Lower leg skin (tissue), 4 donors: ENCODE results near the gene RAP1GAP. TPM values are rescaled to one million over a fixed set of nuclear protein-coding genes. Genes with fewer than 3 reads are reported as not detected.

Experiments
- DNase-seq, 2 donors: peaks; one replicate each; pipeline ENCODE4 v3.0.0-alpha.2; 2019; ENCODE audit warnings: low spot score in 2 of 2
- H3K4me3 ChIP-seq: fragments of 200-600 bp; sonication (generic); 2 replicates; pipeline ENCODE4 v1.5.1; 2017; ENCODE audit warnings: mild to moderate bottlenecking, low read depth; ENCODE audit not compliant: poor library complexity, severe bottlenecking
- POLR2A ChIP-seq, 2 donors: fragments of 450-650 bp; IDR thresholded peaks; one replicate each; pipeline ENCODE4 v1.6.1; 2016 to 2017; ENCODE audit warnings: antibody characterized with exemption in 2 of 2, mild to moderate bottlenecking in 1 of 2, moderate library complexity in 1 of 2
- WGBS, 2 donors: methylation state at CpG; one replicate each; pipeline ENCODE4 v1.1.5; 2018; 5-methylcytosine and 5-hydroxymethylcytosine counted together
- intact Hi-C: fragments of 100-400 bp; cut with DNase I; formaldehyde crosslinking; loops from one replicate; pipeline ENCODE4 v1.15.0; 2023; ENCODE audit warnings: low total_unique reads
- total RNA-seq, 4 donors: library from RNA; depleted of rRNA; stranded (reverse); fragments of >200 nt; gene quantifications; one replicate each; pipeline ENCODE4 v1.1.0, GENCODE V29; 2016
- TF ChIP-seq, protein P1 (sequence below), 3 donors: fragments of 450-650 bp; IDR thresholded peaks; one replicate each; pipeline ENCODE4 v1.5.1; 2016; ENCODE audit warnings: antibody characterized with exemption in 3 of 3, mild to moderate bottlenecking in 3 of 3, moderate library complexity in 2 of 3

The RAP1GAP gene
- total RNA-seq, 4 donors from 2014 or later: 1.3 to 4.0 (median 2.6) TPM

DNA sequence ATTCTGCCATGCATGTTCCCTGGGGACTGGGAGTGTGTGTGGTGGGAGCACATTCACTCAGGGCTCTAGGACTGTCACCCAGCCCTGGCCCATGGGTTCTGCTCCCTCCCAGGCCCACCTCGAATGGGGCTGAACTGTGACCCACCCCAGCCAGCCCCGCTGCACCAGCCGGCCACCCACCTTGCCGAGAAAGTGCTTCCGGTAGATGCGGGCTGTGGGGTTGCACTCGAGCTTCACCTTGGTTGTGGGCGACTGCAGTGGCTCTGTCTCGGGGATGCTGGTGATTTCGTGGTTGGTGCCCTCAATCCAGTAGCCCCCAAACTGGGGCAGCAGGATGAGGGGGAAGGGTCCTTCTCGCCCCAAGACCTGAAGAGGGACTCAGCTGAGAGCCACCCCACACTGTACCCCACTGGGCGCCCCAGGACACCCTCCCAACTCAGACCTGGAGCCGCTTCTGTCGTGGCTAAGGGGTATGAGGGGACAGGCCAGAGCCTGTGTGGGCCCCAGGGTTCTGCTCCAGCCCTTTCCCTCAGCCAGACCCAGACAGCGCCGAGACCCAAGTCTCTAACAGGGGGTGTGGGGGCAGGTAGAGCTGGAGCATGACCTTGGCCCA, 51.9 kb downstream of the RAP1GAP start:
- H3K4me3 ChIP-seq: no peak overlapping the region
- intact Hi-C loops: no loop called here
- no peak for TF ChIP-seq POLR2A (IDR thresholded peaks at IDR 0.05)
- TF ChIP-seq, protein P1, sequence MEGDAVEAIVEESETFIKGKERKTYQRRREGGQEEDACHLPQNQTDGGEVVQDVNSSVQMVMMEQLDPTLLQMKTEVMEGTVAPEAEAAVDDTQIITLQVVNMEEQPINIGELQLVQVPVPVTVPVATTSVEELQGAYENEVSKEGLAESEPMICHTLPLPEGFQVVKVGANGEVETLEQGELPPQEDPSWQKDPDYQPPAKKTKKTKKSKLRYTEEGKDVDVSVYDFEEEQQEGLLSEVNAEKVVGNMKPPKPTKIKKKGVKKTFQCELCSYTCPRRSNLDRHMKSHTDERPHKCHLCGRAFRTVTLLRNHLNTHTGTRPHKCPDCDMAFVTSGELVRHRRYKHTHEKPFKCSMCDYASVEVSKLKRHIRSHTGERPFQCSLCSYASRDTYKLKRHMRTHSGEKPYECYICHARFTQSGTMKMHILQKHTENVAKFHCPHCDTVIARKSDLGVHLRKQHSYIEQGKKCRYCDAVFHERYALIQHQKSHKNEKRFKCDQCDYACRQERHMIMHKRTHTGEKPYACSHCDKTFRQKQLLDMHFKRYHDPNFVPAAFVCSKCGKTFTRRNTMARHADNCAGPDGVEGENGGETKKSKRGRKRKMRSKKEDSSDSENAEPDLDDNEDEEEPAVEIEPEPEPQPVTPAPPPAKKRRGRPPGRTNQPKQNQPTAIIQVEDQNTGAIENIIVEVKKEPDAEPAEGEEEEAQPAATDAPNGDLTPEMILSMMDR (IDR thresholded peaks at IDR 0.05): no peak
- DNase-seq: no peak
- WGBS, 2 donors: 93% methylated on average over 13 to 16 of the region's 16 CpGs

DNA sequence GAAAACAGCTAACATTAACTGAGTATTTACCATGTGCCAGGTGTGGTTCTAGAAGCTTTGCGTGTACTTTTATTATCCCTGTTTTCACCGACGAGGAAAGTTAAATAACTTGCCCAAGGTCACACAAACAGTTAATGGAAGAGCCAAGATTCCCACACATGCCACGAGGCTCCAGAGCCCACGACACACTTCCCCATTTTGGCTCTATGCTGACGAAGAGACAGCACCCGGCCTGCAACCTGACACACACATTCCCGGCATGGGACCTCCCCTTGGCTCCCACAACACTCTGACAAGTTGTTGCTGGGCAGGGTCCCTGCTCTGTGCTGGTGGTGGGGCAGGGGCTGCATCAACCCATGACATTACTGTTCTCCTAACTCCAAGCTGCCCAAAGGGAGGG, 52.8 kb downstream of the RAP1GAP start:
- intact Hi-C loops: no loop called here
- no peak overlapping the region for H3K4me3 ChIP-seq
- 39 to 40% methylated on average over 8 of the region's 8 CpGs for WGBS, 2 donors
- no peak for DNase-seq
- TF ChIP-seq, protein P1 (IDR thresholded peaks at IDR 0.05): no peak
- no peak for TF ChIP-seq POLR2A (IDR thresholded peaks at IDR 0.05)

DNA sequence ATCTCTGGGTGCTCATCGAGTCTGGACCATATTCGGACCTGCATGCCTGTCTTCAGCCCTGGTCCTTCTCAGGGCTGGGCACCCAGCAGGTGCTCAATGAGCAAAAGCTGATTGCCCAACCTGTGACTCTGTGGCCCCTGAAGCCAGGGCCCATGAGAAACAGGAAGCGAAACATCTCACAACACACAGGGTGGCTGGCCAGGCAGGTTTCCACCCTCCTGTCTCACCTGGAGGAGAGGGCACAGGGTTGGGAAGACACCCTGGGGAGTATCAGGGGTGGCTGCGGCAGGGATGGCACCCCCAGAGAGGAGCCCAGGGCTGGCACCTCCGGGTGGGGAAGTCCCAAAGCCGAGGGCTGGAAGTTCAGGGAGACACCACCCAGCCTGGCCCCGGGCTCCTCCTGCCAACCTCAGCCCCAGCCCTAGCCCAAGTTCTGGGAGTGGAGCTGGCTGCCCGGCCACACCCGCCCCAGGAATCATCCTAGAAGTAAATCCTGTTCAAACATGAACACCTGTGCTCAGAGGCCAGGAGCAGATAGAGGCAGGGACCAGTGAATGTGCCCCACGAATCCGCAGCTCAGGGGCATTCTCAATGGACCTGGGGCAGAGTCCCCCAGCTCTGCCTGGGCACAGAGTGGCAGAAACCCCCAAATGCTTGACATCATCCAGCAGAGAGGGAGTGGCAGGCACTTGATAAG, 54.6 kb downstream of the RAP1GAP start:
- H3K4me3 ChIP-seq: no peak overlapping the region
- TF ChIP-seq, protein P1 (IDR thresholded peaks at IDR 0.05): no peak
- no peak for TF ChIP-seq POLR2A (IDR thresholded peaks at IDR 0.05)
- intact Hi-C loops: no loop called here
- 42 to 63% methylated on average over 6 to 8 of the region's 11 CpGs for WGBS, 2 donors
- DNase-seq: no peak

- intact Hi-C loops: no loop called here
- WGBS, 2 donors: 81 to 89% methylated on average over 19 of the region's 19 CpGs
Measured at GRCh38 chr1:21613072-21613867, 55.9 kb downstream of the RAP1GAP start.

DNA sequence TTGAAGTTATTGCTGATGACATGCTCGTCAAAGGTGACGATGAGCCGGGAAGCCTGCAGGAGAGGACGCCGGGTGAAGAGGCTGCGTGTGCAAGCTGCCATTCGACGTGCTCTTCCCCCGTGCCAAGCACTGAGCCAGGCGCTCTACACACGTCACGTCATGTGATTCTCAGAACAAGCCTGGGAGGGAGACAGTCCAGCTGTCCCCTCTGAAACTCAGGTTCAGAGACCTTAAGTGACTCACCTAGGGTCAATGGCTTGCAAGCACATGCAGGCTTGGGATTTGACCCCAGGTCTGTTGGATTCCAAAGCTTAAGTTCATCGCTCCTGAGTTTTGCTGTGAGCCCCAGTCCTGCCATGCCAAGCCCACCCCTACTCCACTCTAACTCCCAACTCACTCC, 57.1 kb downstream of the RAP1GAP start:
- TF ChIP-seq, protein P1 (IDR thresholded peaks at IDR 0.05): no peak
- no peak for TF ChIP-seq POLR2A (IDR thresholded peaks at IDR 0.05)
- no peak for DNase-seq
- intact Hi-C loops: no loop called here
- 90 to 95% methylated on average over 13 of the region's 13 CpGs for WGBS, 2 donors
- H3K4me3 ChIP-seq: no peak overlapping the region

More at GRCh38 chr1:21613072-21613867, 55.9 kb downstream of the RAP1GAP start:
- TF ChIP-seq, protein P1 (IDR thresholded peaks at IDR 0.05): no peak
- no peak for TF ChIP-seq POLR2A (IDR thresholded peaks at IDR 0.05)
- DNase-seq: no peak
- H3K4me3 ChIP-seq: no peak overlapping the region
